OCI-LY3 (cell line): Measurements from ENCODE around the gene INTS15.

Experiments
- CTCF ChIP-seq: fragments of 200-600, 300-600 bp; sonication (generic); IDR thresholded peaks from 2 replicates; pipeline ENCODE4 v1.5.1; 2014; ENCODE audit warnings: antibody characterized with exemption, low read length, low read depth
- EZH2phosphoT487 ChIP-seq: fragments of 200-600 bp; shearing (Covaris generic); IDR thresholded peaks from 2 replicates; pipeline ENCODE4 v1.6.1; 2018; ENCODE audit warnings: antibody characterized with exemption, mixed run types, low read depth

GRCh38 chr7:6556196-6556595, 33.6 kb upstream of the INTS15 start:
- TF ChIP-seq CTCF (peak; percentile 28), EZH2phosphoT487 (no peak)
